Vagina (tissue), 2 donors: Measurements from ENCODE around the gene PGAP2.

Experiments used
- POLR2AphosphoS5 ChIP-seq, 2 donors: sonication (generic); formaldehyde crosslinking; IDR thresholded peaks; one replicate each; pipeline ENCODE4 v1.9.0; 2017; ENCODE audit warnings: antibody characterized with exemption in 2 of 2, mild to moderate bottlenecking in 2 of 2, low read depth in 1 of 2; ENCODE audit not compliant: insufficient read depth in 1 of 2
- TF ChIP-seq, protein P1 (sequence below), 3 experiments: fragments of 450-650 bp in 2 of 3; fragments of 200-600 bp in 1 of 3; sonication (generic) in 1 of 3; IDR thresholded peaks; one replicate each; pipeline ENCODE4 v1.5.1; 2017 to 2019; ENCODE audit warnings: antibody characterized with exemption in 3 of 3, mild to moderate bottlenecking in 2 of 3, moderate library complexity in 2 of 3

GRCh38 chr11:3854660-3854976 is 46.3 kb downstream of the PGAP2 start:
- no peak for TF ChIP-seq POLR2AphosphoS5 (IDR thresholded peaks at IDR 0.05; ENCODE audit: insufficient read depth in 1 of 2, low read depth in 1 of 2)
- TF ChIP-seq, protein P1, sequence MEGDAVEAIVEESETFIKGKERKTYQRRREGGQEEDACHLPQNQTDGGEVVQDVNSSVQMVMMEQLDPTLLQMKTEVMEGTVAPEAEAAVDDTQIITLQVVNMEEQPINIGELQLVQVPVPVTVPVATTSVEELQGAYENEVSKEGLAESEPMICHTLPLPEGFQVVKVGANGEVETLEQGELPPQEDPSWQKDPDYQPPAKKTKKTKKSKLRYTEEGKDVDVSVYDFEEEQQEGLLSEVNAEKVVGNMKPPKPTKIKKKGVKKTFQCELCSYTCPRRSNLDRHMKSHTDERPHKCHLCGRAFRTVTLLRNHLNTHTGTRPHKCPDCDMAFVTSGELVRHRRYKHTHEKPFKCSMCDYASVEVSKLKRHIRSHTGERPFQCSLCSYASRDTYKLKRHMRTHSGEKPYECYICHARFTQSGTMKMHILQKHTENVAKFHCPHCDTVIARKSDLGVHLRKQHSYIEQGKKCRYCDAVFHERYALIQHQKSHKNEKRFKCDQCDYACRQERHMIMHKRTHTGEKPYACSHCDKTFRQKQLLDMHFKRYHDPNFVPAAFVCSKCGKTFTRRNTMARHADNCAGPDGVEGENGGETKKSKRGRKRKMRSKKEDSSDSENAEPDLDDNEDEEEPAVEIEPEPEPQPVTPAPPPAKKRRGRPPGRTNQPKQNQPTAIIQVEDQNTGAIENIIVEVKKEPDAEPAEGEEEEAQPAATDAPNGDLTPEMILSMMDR (IDR thresholded peaks at IDR 0.05) = no peak
